OCI-LY1 (cell line): ENCODE measurements around the gene CNTROB.

Experiments
- CTCF ChIP-seq: fragments of 200-600 bp; sonication (generic), shearing (Covaris generic); IDR thresholded peaks from 2 replicates; pipeline ENCODE4 v1.5.1; 2017; ENCODE audit warnings: mild to moderate bottlenecking, antibody characterized with exemption, low read length, moderate library complexity, mixed read lengths
- EZH2 ChIP-seq: fragments of 200-600 bp; sonication (generic), shearing (Covaris generic); IDR thresholded peaks from 2 replicates; pipeline ENCODE4 v1.8.0; 2017; ENCODE audit warnings: borderline replicate concordance, mixed run types, mild to moderate bottlenecking, antibody characterized with exemption, low read length, moderate library complexity, mixed read lengths

- TF ChIP-seq CTCF (no peak), EZH2 (no peak)
These were observed 49.4 kb upstream of the CNTROB start for GRCh38 chr17:7882629-7883028.
